H9 (cell line): ENCODE data around the gene DAPK1. TPM values are rescaled to one million over a fixed set of nuclear protein-coding genes. Genes with fewer than 3 reads are reported as not detected.

Experiments
- DNase-seq: peaks from one replicate; pipeline ENCODE4 v3.0.0-alpha.2; 2017
- H2AFZ ChIP-seq: one replicate; pipeline ENCODE4 v1.6.1; 2013; ENCODE audit warnings: mild to moderate bottlenecking, low read length, control low read depth, moderate library complexity
- H2AK5ac ChIP-seq: 2 replicates; pipeline ENCODE4 v1.6.1; 2013; ENCODE audit warnings: low read length, control low read depth, mixed read lengths; ENCODE audit not compliant: insufficient read length
- H2BK120ac ChIP-seq: one replicate; pipeline ENCODE4 v1.6.1; 2013; ENCODE audit warnings: low read depth, mild to moderate bottlenecking, low read length, control low read depth, inconsistent platforms; ENCODE audit not compliant: poor library complexity, severe bottlenecking
- H2BK12ac ChIP-seq: 2 replicates; pipeline ENCODE4 v1.6.1; 2013; ENCODE audit warnings: low read length, control low read depth, mixed read lengths, low read depth; ENCODE audit not compliant: insufficient read length
- H2BK15ac ChIP-seq: 2 replicates; pipeline ENCODE4 v1.6.1; 2013; ENCODE audit warnings: low read depth, low read length, control low read depth
- H2BK20ac ChIP-seq: one replicate; pipeline ENCODE4 v1.6.1; 2013; ENCODE audit warnings: low read depth, mild to moderate bottlenecking, low read length, control low read depth, inconsistent platforms; ENCODE audit not compliant: poor library complexity, severe bottlenecking
- H2BK5ac ChIP-seq: 2 replicates; pipeline ENCODE4 v1.6.1; 2013; ENCODE audit warnings: low read length, control low read depth, mixed read lengths; ENCODE audit not compliant: insufficient read length
- H3K14ac ChIP-seq: 2 replicates; pipeline ENCODE4 v1.6.1; 2013; ENCODE audit warnings: low read length, control low read depth; ENCODE audit not compliant: insufficient read depth
- H3K18ac ChIP-seq: 2 replicates; pipeline ENCODE4 v1.6.1; 2013; ENCODE audit warnings: low read depth, mild to moderate bottlenecking, mixed read lengths, low read length, control low read depth; ENCODE audit not compliant: insufficient read length
- H3K23ac ChIP-seq: 2 replicates; pipeline ENCODE4 v1.6.1; 2013; ENCODE audit warnings: low read length, control low read depth, mixed read lengths, low read depth; ENCODE audit not compliant: insufficient read length
- H3K23me2 ChIP-seq: 2 replicates; pipeline ENCODE4 v1.6.1; 2013; ENCODE audit warnings: low read depth, mild to moderate bottlenecking, mixed read lengths, low read length, control low read depth; ENCODE audit not compliant: insufficient read length, poor library complexity, severe bottlenecking
- H3K27ac ChIP-seq: 2 replicates; pipeline ENCODE4 v1.5.1; 2013; ENCODE audit warnings: low read length, control low read depth, mixed read lengths, low read depth; ENCODE audit not compliant: insufficient read length
- H3K27me3 ChIP-seq: 2 replicates; pipeline ENCODE4 v1.6.1; 2013; ENCODE audit warnings: low read length, control low read depth, inconsistent platforms; ENCODE audit not compliant: insufficient read depth
- H3K4ac ChIP-seq: 2 replicates; pipeline ENCODE4 v1.6.1; 2013; ENCODE audit warnings: low read depth, mild to moderate bottlenecking, control low read depth, inconsistent platforms, low read length, moderate library complexity
- H3K4me1 ChIP-seq: 2 replicates; pipeline ENCODE4 v1.6.1; 2013; ENCODE audit warnings: low read length, control low read depth, inconsistent platforms; ENCODE audit not compliant: insufficient read depth
- H3K4me2 ChIP-seq: 2 replicates; pipeline ENCODE4 v1.6.1; 2013; ENCODE audit warnings: low read length, control low read depth, mixed read lengths; ENCODE audit not compliant: insufficient read length, insufficient read depth
- H3K56ac ChIP-seq: 2 replicates; pipeline ENCODE4 v1.6.1; 2013; ENCODE audit warnings: low read depth, mild to moderate bottlenecking, mixed read lengths, low read length, control low read depth; ENCODE audit not compliant: insufficient read length
- H3K79me1 ChIP-seq: 2 replicates; pipeline ENCODE4 v1.6.1; 2013; ENCODE audit warnings: low read depth, mild to moderate bottlenecking, moderate library complexity, low read length, control low read depth, inconsistent platforms; ENCODE audit not compliant: insufficient read depth, poor library complexity, severe bottlenecking
- H3K79me2 ChIP-seq: 2 replicates; pipeline ENCODE4 v1.6.1; 2013; ENCODE audit warnings: low read length, control low read depth, inconsistent platforms; ENCODE audit not compliant: insufficient read depth
- H3K9ac ChIP-seq: 2 replicates; pipeline ENCODE4 v1.6.1; 2013; ENCODE audit warnings: low read length, control low read depth, mixed read lengths; ENCODE audit not compliant: insufficient read length; ENCODE audit errors: extremely low read depth
- H3K9me3 ChIP-seq: one replicate; pipeline ENCODE4 v1.6.1; 2013; ENCODE audit warnings: low read depth, low read length, inconsistent platforms; ENCODE audit not compliant: control insufficient read depth
- H3T11ph ChIP-seq: one replicate; pipeline ENCODE4 v1.6.1; 2013; ENCODE audit warnings: mild to moderate bottlenecking, low read length, control low read depth, inconsistent platforms
- H4K20me1 ChIP-seq: one replicate; pipeline ENCODE4 v1.6.1; 2013; ENCODE audit not compliant: control insufficient read depth, insufficient read length, insufficient read depth
- H4K5ac ChIP-seq: 2 replicates; pipeline ENCODE4 v1.6.1; 2013; ENCODE audit warnings: low read depth, mild to moderate bottlenecking, mixed read lengths, low read length, control low read depth; ENCODE audit not compliant: insufficient read length
- H4K8ac ChIP-seq: replicated peaks from 2 replicates; pipeline ENCODE4 v1.6.1; 2013; ENCODE audit warnings: low read length, control low read depth, mixed read lengths, low read depth; ENCODE audit not compliant: insufficient read length
- H4K91ac ChIP-seq: 2 replicates; pipeline ENCODE4 v1.6.1; 2013; ENCODE audit warnings: low read depth, mild to moderate bottlenecking, moderate library complexity, mixed read lengths, low read length, control low read depth; ENCODE audit not compliant: insufficient read length
- H3K27ac Mint-ChIP-seq, 3 experiments: 2 replicates in 2 of 3; 3 replicates in 1 of 3; pipeline ENCODE4 v1.8.0; 2020 to 2021; ENCODE audit warnings: mixed read lengths in 3 of 3, mild to moderate bottlenecking in 1 of 3, moderate library complexity in 1 of 3
- H3K27me3 Mint-ChIP-seq: 2 replicates; pipeline ENCODE4 v1.8.0; 2021; ENCODE audit warnings: low read depth, mild to moderate bottlenecking, moderate library complexity, mixed read lengths
- H3K36me3 Mint-ChIP-seq, 3 experiments: 2 replicates in 2 of 3; 3 replicates in 1 of 3; pipeline ENCODE4 v1.8.0; 2020 to 2021; ENCODE audit warnings: low read depth in 3 of 3, mixed read lengths in 3 of 3; ENCODE audit not compliant: insufficient read depth in 1 of 3
- H3K4me1 Mint-ChIP-seq, 2 experiments: 2 replicates each; pipeline ENCODE4 v1.8.0; 2020; ENCODE audit warnings: mixed read lengths in 2 of 2
- H3K4me3 Mint-ChIP-seq, 2 experiments: 2 replicates in 1 of 2; 3 replicates in 1 of 2; pipeline ENCODE4 v1.8.0; 2020 to 2021; ENCODE audit warnings: mild to moderate bottlenecking in 2 of 2, mixed read lengths in 2 of 2, moderate library complexity in 1 of 2
- H3K9me3 Mint-ChIP-seq, 2 experiments: 2 replicates in 1 of 2; 3 replicates in 1 of 2; pipeline ENCODE4 v1.8.0; 2020; ENCODE audit warnings: mild to moderate bottlenecking in 2 of 2, mixed read lengths in 2 of 2, moderate library complexity in 1 of 2
- CTCF ChIP-seq: fragments of 200-600 bp; sonication (generic); conservative IDR thresholded peaks from 3 replicates; pipeline ENCODE4 v1.8.0; 2021; ENCODE audit warnings: antibody characterized with exemption, mild to moderate bottlenecking
- WGBS: extraction: QIAGEN DNeasy Blood & Tissue Kit; methylation state at CpG from one replicate; pipeline ENCODE4 v1.1.7; 2013; ENCODE audit warnings: missing lambda C conversion rate, low lambda C conversion rate, mixed read lengths; ENCODE audit not compliant: insufficient read length; ENCODE audit errors: extremely low coverage; 5-methylcytosine and 5-hydroxymethylcytosine counted together
- total RNA-seq: library from RNA; stranded (reverse); gene quantifications from 2 replicates; pipeline ENCODE4 v1.2.1, GENCODE V29; 2021

DAPK1 gene
- total RNA-seq, 1 experiment from 2014 or later: 79.4 TPM

- Histone ChIP-seq H3K23ac (no peak overlapping the region), H3K9me3 (no peaks in the 10 kb centered on the region), H2BK12ac (no peak overlapping the region), H4K8ac (no peak overlapping the region), H4K5ac (no peak overlapping the region), H4K20me1 (no peaks in the 10 kb centered on the region), H2BK20ac (no peak overlapping the region), H3K56ac (no peak overlapping the region), H3K14ac (no peak overlapping the region; the same call in 1 of the 2 replicates), H3K4me1 (peaks cover 2% of the 10 kb centered on the region; the same call in 1 of the 2 replicates), H3K18ac (no peak overlapping the region), H3T11ph (no peak overlapping the region), H3K23me2 (no peaks in the 10 kb centered on the region), H3K9ac (no peak overlapping the region), H3K4me2 (no peak overlapping the region), H3K79me1 (peaks cover 3% of the 10 kb centered on the region), H2BK120ac (no peak overlapping the region), H3K27me3 (no peaks in the 10 kb centered on the region), H2AK5ac (no peak overlapping the region), H2BK5ac (no peak overlapping the region), H2AFZ (no peak overlapping the region), H3K4ac (no peak overlapping the region), H3K27ac (no peak overlapping the region), H4K91ac (no peak overlapping the region), H2BK15ac (no peak overlapping the region), H3K79me2 (no peaks in the 10 kb centered on the region; the same call in 1 of the 2 replicates)
- no CpG with 5 or more reads among the region's 1 CpG for WGBS
- Mint-ChIP-seq H3K4me1 (peaks cover 35 to 44% of the 10 kb centered on the region in 2 experiments), H3K27ac (peak overlapping the region; percentile 89 to 95 (median 90)), H3K4me3 (no peak overlapping the region), H3K9me3 (no peaks in the 10 kb centered on the region), H3K27me3 (no peaks in the 10 kb centered on the region), H3K36me3 (peaks cover 14% of the 10 kb centered on the region in 3 experiments; a peak in 6 of 7 replicates)
- TF ChIP-seq CTCF: no peak
- DNase-seq: no peak
Measured at GRCh38 chr9:87601176-87601575, 103.5 kb downstream of the DAPK1 start.
